Coronary artery (tissue), 2 donors: ENCODE data around the gene HYCC2.
"Not testable (repeated sequence)": the region's sequence is repeated elsewhere in the genome, so short reads cannot be mapped to it uniquely, and the experiment has no call there.

Source experiments
- DNase-seq: peaks from one replicate; pipeline ENCODE4 v3.0.0-alpha.2; 2017; ENCODE audit warnings: low spot score
- H3K27ac ChIP-seq, 2 donors: fragments of 200-600 bp; sonication (generic); one replicate each; pipeline ENCODE4 v1.5.1; 2016 to 2019
- H3K4me3 ChIP-seq: fragments of 200-600 bp; sonication (generic); 2 replicates; pipeline ENCODE4 v1.5.1; 2016; ENCODE audit warnings: mild to moderate bottlenecking, moderate library complexity
- CTCF ChIP-seq: fragments of 200-600 bp; sonication (generic); IDR thresholded peaks from one replicate; pipeline ENCODE4 v1.5.1; 2019; ENCODE audit warnings: antibody characterized with exemption

The HYCC2 gene

DNA sequence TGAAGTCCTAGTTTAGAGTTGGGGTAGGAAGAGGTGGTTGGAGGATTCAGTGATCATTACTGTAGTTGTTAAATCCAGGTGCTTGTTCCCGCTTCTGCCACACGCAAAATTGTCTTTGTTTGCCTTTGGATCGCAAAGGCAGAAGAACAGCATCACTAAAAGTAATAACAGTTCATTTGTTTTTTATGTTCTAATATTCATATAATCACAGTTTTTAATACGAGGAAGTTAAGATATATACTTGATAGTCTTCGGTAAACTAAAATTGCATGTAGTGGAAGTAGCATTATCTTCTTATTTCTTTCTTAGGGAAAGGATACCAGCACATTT lies 695 bp upstream of the HYCC2 start:
- no peak for TF ChIP-seq CTCF
- Histone ChIP-seq H3K27ac (peak overlapping the region; percentile 77 to 92), H3K4me3 (peak overlapping the region; percentile 88)
- no peak for DNase-seq

DNA sequence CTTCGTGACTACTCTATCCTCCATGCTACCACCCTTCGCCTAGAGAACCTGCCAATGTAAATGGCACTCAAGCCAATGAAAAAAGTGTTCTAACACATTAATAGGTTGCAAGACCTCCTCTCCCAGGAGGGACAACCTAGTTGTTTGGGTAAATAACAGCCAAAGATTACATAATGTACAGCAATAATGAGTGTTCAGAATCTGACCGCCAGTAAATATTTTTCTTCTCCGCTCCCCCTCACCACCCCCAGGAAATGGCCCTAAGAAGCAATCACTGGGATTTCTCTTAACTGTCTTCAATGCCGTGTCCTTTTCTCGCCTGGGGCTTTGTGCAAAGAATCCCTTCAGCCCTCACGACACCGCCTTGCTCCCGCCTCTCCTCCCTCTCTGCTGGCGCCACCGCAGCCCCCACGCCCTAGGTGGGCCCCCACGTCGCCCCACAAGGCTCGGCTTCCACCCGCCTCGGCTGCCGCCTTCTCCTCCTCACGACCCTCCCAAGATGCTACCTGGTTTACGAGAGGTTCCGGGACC lies 458 bp downstream of the HYCC2 start:
- Histone ChIP-seq H3K27ac (peak overlapping the region; percentile 77 to 92), H3K4me3 (peak overlapping the region; percentile 88)
- DNase-seq, result no peak
- TF ChIP-seq CTCF, result no peak

DNA sequence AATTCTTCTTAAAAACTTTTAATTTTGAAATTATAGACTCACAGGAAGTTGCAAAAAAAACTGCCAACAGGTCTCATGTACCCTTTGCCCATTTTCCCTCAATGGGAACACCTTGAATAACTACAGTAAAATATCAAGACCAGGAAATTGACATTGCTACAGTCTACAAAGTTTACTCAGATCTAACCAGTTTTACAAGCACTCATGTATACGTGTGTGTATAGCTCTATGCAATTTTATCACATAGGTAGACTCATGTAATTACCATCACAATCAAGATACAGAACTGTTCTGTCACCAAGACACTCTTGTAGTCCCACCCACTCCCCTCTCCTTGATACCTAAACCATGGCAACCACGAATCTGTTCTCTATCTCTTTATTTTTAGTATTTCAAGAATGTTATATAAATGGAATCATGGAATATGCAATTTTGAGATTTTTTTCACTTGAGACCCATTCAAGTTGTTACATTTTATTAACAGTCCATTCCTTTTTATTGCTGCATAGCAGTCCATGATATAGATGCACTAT lies 6.6 kb downstream of the HYCC2 start:
- H3K27ac ChIP-seq, result no peak overlapping the region
- no peak overlapping the region for H3K4me3 ChIP-seq
- no peak for DNase-seq
- TF ChIP-seq CTCF, result no peak

GRCh38 chr2:201063516-201063915 lies 8.0 kb downstream of the HYCC2 start:
- H3K4me3 ChIP-seq, DNase-seq, H3K27ac ChIP-seq: not testable (repeated sequence)

- no peak for TF ChIP-seq CTCF
- DNase-seq, result no peak
- H3K27ac ChIP-seq, result no peak overlapping the region
- H3K4me3 ChIP-seq, result no peak overlapping the region
These were observed 11.3 kb downstream of the HYCC2 start for GRCh38 chr2:201059961-201060755.

DNA sequence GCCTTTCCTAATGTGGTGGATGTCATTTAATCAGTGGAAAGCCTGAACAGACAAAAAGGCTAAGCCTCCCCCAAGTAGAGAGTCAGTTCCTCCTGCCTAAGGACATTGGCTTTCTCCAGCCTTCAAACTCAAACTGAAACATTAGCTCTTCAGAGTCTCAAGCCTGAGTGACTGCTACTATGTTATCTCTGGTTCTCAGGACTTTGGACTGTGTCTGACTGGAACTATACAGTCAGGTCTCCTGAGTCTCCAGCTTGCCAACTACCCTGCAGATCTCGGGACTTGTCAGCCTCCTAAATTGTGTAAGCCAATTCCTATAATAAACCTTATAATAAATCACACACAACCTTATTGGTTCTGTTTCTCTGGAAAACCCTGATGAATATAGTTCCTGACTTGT lies 12.6 kb downstream of the HYCC2 start:
- TF ChIP-seq CTCF, result no peak
- no peak overlapping the region for H3K27ac ChIP-seq
- DNase-seq, result no peak
- no peak overlapping the region for H3K4me3 ChIP-seq

GRCh38 chr2:201057715-201058248 lies 13.7 kb downstream of the HYCC2 start:
- Histone ChIP-seq H3K4me3 (no peak overlapping the region), H3K27ac (no peak overlapping the region)
- TF ChIP-seq CTCF, result no peak
- no peak for DNase-seq
